GM19035 (cell line): ENCODE results near the gene CAPZA3.
"Not testable (repeated sequence)": the region's sequence is repeated elsewhere in the genome, so short reads cannot be mapped to it uniquely, and the experiment has no call there.

Experiments used
- ATAC-seq: cut with Tn5 transposase; IDR thresholded peaks from one replicate; pipeline ENCODE4 v1.9.1; 2021; ENCODE audit not compliant: unreplicated experiment

The CAPZA3 gene

GRCh38 chr12:18752947-18753346, 15.0 kb downstream of the CAPZA3 start:
- ATAC-seq: no peak

GRCh38 chr12:18753481-18754123, 15.7 kb downstream of the CAPZA3 start:
- no peak for ATAC-seq

- no peak for ATAC-seq
These were observed 16.3 kb downstream of the CAPZA3 start for GRCh38 chr12:18754124-18754707.

GRCh38 chr12:18755341-18755740, 17.4 kb downstream of the CAPZA3 start:
- ATAC-seq: no peak

- not testable (repeated sequence) for ATAC-seq
These were observed 28.6 kb downstream of the CAPZA3 start for GRCh38 chr12:18766479-18766878.

- ATAC-seq: no peak
These were observed 44.9 kb downstream of the CAPZA3 start for GRCh38 chr12:18782827-18783226.

GRCh38 chr12:18785465-18785864, 47.5 kb downstream of the CAPZA3 start:
- not testable (repeated sequence) for ATAC-seq
